SU-DHL-6 (cell line): Measurements from ENCODE around the gene APC2.

Source experiments
- H2AFZ ChIP-seq: fragments of 200-600 bp; sonication (generic); 2 replicates; pipeline ENCODE4 v1.6.1; 2014; ENCODE audit warnings: low read depth, mild to moderate bottlenecking, moderate library complexity, mixed read lengths, antibody characterized with exemption, low read length; ENCODE audit not compliant: severe bottlenecking
- H3F3A ChIP-seq: fragments of 200-600 bp; shearing (Covaris generic); 2 replicates; pipeline ENCODE4 v1.6.0; 2016; ENCODE audit warnings: antibody characterized with exemption, mild to moderate bottlenecking; ENCODE audit not compliant: insufficient read depth
- H3K27ac ChIP-seq: fragments of 200-600 bp; sonication (generic); 2 replicates; pipeline ENCODE4 v1.5.1; 2016; ENCODE audit warnings: low read depth, mild to moderate bottlenecking, low read length, moderate library complexity, mixed read lengths
- H3K27me3 ChIP-seq: fragments of 200-600 bp; sonication (generic), shearing (Covaris generic); 2 replicates; pipeline ENCODE4 v1.6.0; 2014; ENCODE audit warnings: mild to moderate bottlenecking, low read length
- H3K36me3 ChIP-seq: fragments of 200-600 bp; sonication (generic); 2 replicates; pipeline ENCODE4 v1.6.1; 2014; ENCODE audit warnings: mild to moderate bottlenecking, low read length, mixed read lengths
- H3K4me2 ChIP-seq: fragments of 300-600, 200-600 bp; shearing (Covaris generic), sonication (generic); 2 replicates; pipeline ENCODE4 v1.6.0; 2014; ENCODE audit warnings: low read length, low read depth, mild to moderate bottlenecking; ENCODE audit not compliant: poor library complexity, severe bottlenecking
- H3K4me3 ChIP-seq: fragments of 200-600 bp; sonication (generic); 2 replicates; pipeline ENCODE4 v1.5.1; 2014; ENCODE audit warnings: antibody characterized with exemption, low read length, mild to moderate bottlenecking, mixed read lengths; ENCODE audit not compliant: insufficient read depth, poor library complexity, severe bottlenecking
- H3K79me2 ChIP-seq: fragments of 200-600 bp; sonication (generic); 2 replicates; pipeline ENCODE4 v1.6.1; 2014; ENCODE audit warnings: mild to moderate bottlenecking, low read length, moderate library complexity; ENCODE audit not compliant: insufficient read depth
- H3K9ac ChIP-seq: fragments of 200-600 bp; sonication (generic); 2 replicates; pipeline ENCODE4 v1.7.0; 2014; ENCODE audit warnings: mild to moderate bottlenecking, low read length
- H3K9me2 ChIP-seq: fragments of 200-600 bp; sonication (generic); replicated peaks from 2 replicates; pipeline ENCODE4 v1.6.1; 2014; ENCODE audit warnings: low read length; ENCODE audit not compliant: insufficient read depth
- H3K9me3 ChIP-seq: fragments of 200-600 bp; sonication (generic); 2 replicates; pipeline ENCODE4 v1.6.1; 2014; ENCODE audit warnings: low read length, mixed read lengths; ENCODE audit not compliant: insufficient read depth
- H4K20me1 ChIP-seq: fragments of 200-600 bp; sonication (generic); 2 replicates; pipeline ENCODE4 v1.6.1; 2014; ENCODE audit warnings: low read depth, mild to moderate bottlenecking, antibody characterized with exemption, low read length, moderate library complexity, mixed read lengths
- CTCF ChIP-seq: fragments of 200-600 bp; sonication (generic); IDR thresholded peaks from one replicate; pipeline ENCODE4 v1.5.1; 2017; ENCODE audit warnings: antibody characterized with exemption, mild to moderate bottlenecking, low read length, moderate library complexity; ENCODE audit not compliant: insufficient read depth, poor library complexity, severe bottlenecking
- EZH2phosphoT487 ChIP-seq: fragments of 200-600 bp; sonication (generic), shearing (Covaris generic); conservative IDR thresholded peaks from 2 replicates; pipeline ENCODE4 v1.6.1; 2018; ENCODE audit warnings: mild to moderate bottlenecking, antibody characterized with exemption, low read length, moderate library complexity, mixed read lengths

APC2 gene

GRCh38 chr19:1467215-1467489, 17.2 kb downstream of the APC2 start:
- H3K27me3 ChIP-seq, result no peaks in the 10 kb centered on the region

GRCh38 chr19:1467490-1468273, 17.8 kb downstream of the APC2 start:
- H3K4me2 ChIP-seq, result no peak overlapping the region
- no peaks in the 10 kb centered on the region for H3K36me3 ChIP-seq
- H3K27ac ChIP-seq, result no peak overlapping the region
- no peak overlapping the region for H2AFZ ChIP-seq
- H4K20me1 ChIP-seq, result peaks cover 3% of the 10 kb centered on the region; the same call in 1 of the 2 replicates
- H3K4me3 ChIP-seq, result no peak overlapping the region
- no peaks in the 10 kb centered on the region for H3K9me2 ChIP-seq
- no peaks in the 10 kb centered on the region for H3K79me2 ChIP-seq
- no peaks in the 10 kb centered on the region for H3K27me3 ChIP-seq
- no peaks in the 10 kb centered on the region for H3F3A ChIP-seq
- TF ChIP-seq EZH2phosphoT487, result no peak
- TF ChIP-seq CTCF, result no peak
- H3K9me3 ChIP-seq, result no peaks in the 10 kb centered on the region
- H3K9ac ChIP-seq, result no peak overlapping the region

More at GRCh38 chr19:1467215-1467489, 17.2 kb downstream of the APC2 start:
- Histone ChIP-seq H3K36me3 (no peaks in the 10 kb centered on the region), H3K4me2 (no peak overlapping the region), H4K20me1 (no peaks in the 10 kb centered on the region; the same call in 1 of the 2 replicates), H3F3A (no peaks in the 10 kb centered on the region), H3K4me3 (no peak overlapping the region), H3K79me2 (no peaks in the 10 kb centered on the region), H3K27ac (no peak overlapping the region), H3K9ac (no peak overlapping the region), H3K9me2 (no peaks in the 10 kb centered on the region), H3K9me3 (no peaks in the 10 kb centered on the region), H2AFZ (no peak overlapping the region)
- TF ChIP-seq CTCF (no peak), EZH2phosphoT487 (no peak)

GRCh38 chr19:1468274-1468820, 18.4 kb downstream of the APC2 start:
- H3K79me2 ChIP-seq, result no peaks in the 10 kb centered on the region
- no peak for TF ChIP-seq EZH2phosphoT487
- no peak for TF ChIP-seq CTCF
- no peaks in the 10 kb centered on the region for H3K27me3 ChIP-seq
- H4K20me1 ChIP-seq, result peaks cover 3% of the 10 kb centered on the region; the same call in 1 of the 2 replicates
- H3K36me3 ChIP-seq, result no peaks in the 10 kb centered on the region
- no peaks in the 10 kb centered on the region for H3K9me3 ChIP-seq
- H3K4me3 ChIP-seq, result no peak overlapping the region
- no peak overlapping the region for H2AFZ ChIP-seq
- H3K9ac ChIP-seq, result no peak overlapping the region
- no peak overlapping the region for H3K4me2 ChIP-seq
- H3K27ac ChIP-seq, result no peak overlapping the region
- no peaks in the 10 kb centered on the region for H3K9me2 ChIP-seq
- no peaks in the 10 kb centered on the region for H3F3A ChIP-seq
